OCI-LY1 (cell line): Measurements from ENCODE around the gene NOTUM.
"Not testable (repeated sequence)": the region's sequence is repeated elsewhere in the genome, so short reads cannot be mapped to it uniquely, and the experiment has no call there.

Experiments
- CTCF ChIP-seq: fragments of 200-600 bp; sonication (generic), shearing (Covaris generic); IDR thresholded peaks from 2 replicates; pipeline ENCODE4 v1.5.1; 2017; ENCODE audit warnings: mild to moderate bottlenecking, antibody characterized with exemption, low read length, moderate library complexity, mixed read lengths
- EZH2 ChIP-seq: fragments of 200-600 bp; sonication (generic), shearing (Covaris generic); IDR thresholded peaks from 2 replicates; pipeline ENCODE4 v1.8.0; 2017; ENCODE audit warnings: borderline replicate concordance, mixed run types, mild to moderate bottlenecking, antibody characterized with exemption, low read length, moderate library complexity, mixed read lengths

- not testable (repeated sequence) for TF ChIP-seq CTCF, EZH2
Observed at GRCh38 chr17:81918333-81918669, 42.7 kb downstream of the NOTUM start.
